CD1c-positive myeloid dendritic cell (primary cell): Measurements from ENCODE around the gene BRINP1.

ENCODE experiments used
- DNase-seq: peaks from one replicate; pipeline ENCODE4 v3.0.0-alpha.2; 2016; ENCODE audit errors: extremely low spot score

BRINP1 gene

DNA sequence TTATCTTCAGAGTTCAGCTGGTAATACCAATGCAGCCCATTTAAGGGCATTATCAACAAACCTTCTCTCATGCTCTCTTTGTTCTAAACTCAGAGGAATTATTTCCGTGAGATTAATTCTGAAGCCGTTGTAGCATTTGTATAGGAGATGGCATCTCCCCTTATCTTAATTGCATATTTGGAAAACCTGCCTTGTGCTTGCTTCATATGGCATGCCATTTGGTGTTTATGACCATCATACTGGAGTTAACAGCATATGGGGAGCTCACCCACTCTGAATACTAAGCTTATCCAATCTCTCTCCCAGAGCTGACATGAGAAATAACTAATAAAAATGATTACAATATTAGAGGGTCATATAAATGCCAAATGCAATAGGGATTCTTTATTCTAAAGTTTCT is 243.2 kb downstream of the BRINP1 start:
- DNase-seq, result no peak

DNA sequence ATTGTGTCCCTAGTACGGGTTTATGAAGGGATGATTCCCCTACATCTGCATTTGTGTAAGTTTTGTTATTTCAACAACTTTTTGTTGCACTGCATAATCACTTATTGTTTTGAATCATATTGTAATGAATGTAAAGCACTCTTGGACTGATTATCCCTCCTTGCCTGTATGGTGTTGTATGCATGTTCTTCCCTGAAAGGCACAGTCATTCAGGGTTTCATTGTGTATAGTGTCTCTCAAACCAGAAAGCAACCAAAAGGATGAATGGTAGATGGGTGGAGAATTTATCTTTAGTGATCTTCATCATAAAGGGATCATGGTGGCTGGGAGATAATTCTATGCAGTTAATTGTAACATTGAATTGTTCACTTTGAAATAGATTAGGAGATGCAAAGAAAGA is 247.3 kb downstream of the BRINP1 start:
- DNase-seq, result no peak

DNA sequence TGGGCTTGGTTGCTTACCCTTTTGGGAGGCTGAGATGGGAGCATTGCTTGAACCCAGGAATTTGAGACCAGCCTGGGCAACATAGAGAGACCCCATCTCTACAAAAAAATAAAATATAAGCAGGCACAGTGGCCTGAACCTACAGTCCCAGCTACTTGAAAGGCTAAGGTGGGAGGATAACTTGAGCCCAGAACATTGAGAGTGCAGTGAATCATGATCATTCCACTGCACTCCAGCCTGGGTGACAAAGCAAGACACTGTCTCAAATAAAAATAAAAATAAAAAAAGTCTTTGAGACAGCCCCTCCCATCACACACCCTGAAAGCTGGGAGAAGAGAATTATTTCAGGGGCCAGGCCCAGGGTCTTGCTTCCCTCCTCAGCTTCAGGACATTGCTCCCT is 251.8 kb downstream of the BRINP1 start:
- DNase-seq, result no peak
